Nucleus accumbens (tissue), 56 donors: ENCODE measurements around the gene LRRC61.

Experiments used
- DNase-seq, 56 donors: peaks; one replicate each; lab custom pipeline; 2025; lab: John Stamatoyannopoulos, UW

LRRC61 gene

GRCh38 chr7:150368884-150369747, 46.0 kb downstream of the LRRC61 start:
- DNase-seq: peak in 44 of 56 donors; percentile 22 to 87 (median 74)

GRCh38 chr7:150369748-150370501, 46.8 kb downstream of the LRRC61 start:
- DNase-seq: peak in 1 of 56 donors; percentile 36

GRCh38 chr7:150370612-150371071, 47.5 kb downstream of the LRRC61 start:
- DNase-seq: no peak

- DNase-seq: no peak
Observed at GRCh38 chr7:150371131-150371995, 48.2 kb downstream of the LRRC61 start.

GRCh38 chr7:150371996-150372270, 48.8 kb downstream of the LRRC61 start:
- DNase-seq: no peak

GRCh38 chr7:150372271-150373048, 49.3 kb downstream of the LRRC61 start:
- no peak for DNase-seq

- no peak for DNase-seq
Observed at GRCh38 chr7:150373049-150373801, 50.1 kb downstream of the LRRC61 start.

GRCh38 chr7:150374026-150374425, 50.9 kb downstream of the LRRC61 start:
- no peak for DNase-seq

- DNase-seq: no peak
Observed at GRCh38 chr7:150374472-150374871, 51.3 kb downstream of the LRRC61 start.

GRCh38 chr7:150375662-150376521, 52.7 kb downstream of the LRRC61 start:
- peak in 8 of 56 donors; percentile 15 to 48 (median 38) for DNase-seq

GRCh38 chr7:150376560-150376959, 53.4 kb downstream of the LRRC61 start:
- no peak for DNase-seq

GRCh38 chr7:150377196-150377595, 54.0 kb downstream of the LRRC61 start:
- DNase-seq: no peak

- no peak for DNase-seq
Observed at GRCh38 chr7:150377635-150378034, 54.5 kb downstream of the LRRC61 start.

GRCh38 chr7:150378115-150378852, 55.1 kb downstream of the LRRC61 start:
- peak in 35 of 56 donors; percentile 15 to 69 (median 30) for DNase-seq

GRCh38 chr7:150378853-150379440, 55.8 kb downstream of the LRRC61 start, which contains the start of gene ZNF775:
ZNF775 (plus strand) TSS chr7:150379330; CDS start chr7:150388471, 9,141 bp downstream.
- peak; percentile 39 to 97 (median 92) for DNase-seq

GRCh38 chr7:150379441-150380379, 56.6 kb downstream of the LRRC61 start:
- DNase-seq: peak in 18 of 56 donors; percentile 24 to 75 (median 53)
